Measurements from ENCODE around the gene IL17B. TPM values are rescaled to one million over a fixed set of nuclear protein-coding genes. Genes with fewer than 3 reads are reported as not detected.

Gene IL17B
- total RNA-seq, 1 experiment from 2014 or later: not detected

- H2BK12ac ChIP-seq (ENCODE audit: insufficient read length, low read depth, low read length): no peak overlapping the region
- no peak overlapping the region for H3K18ac ChIP-seq (ENCODE audit: insufficient read length, low read depth, low read length)
- H4K20me1 ChIP-seq (ENCODE audit: control insufficient read depth, insufficient read depth, insufficient read length): no peaks in the 10 kb centered on the region
- Mint-ChIP-seq H3K9me3 (no peaks in the 10 kb centered on the region), H3K4me3 (no peak overlapping the region), H3K27me3 (ENCODE audit: low read depth) (no peaks in the 10 kb centered on the region), H3K4me1 (peaks cover 13 to 31% of the 10 kb centered on the region in 2 experiments), H3K36me3 (ENCODE audit: insufficient read depth in 1 of 3, low read depth in 3 of 3) (no peaks in the 10 kb centered on the region), H3K27ac (no peak overlapping the region)
- no peak overlapping the region for H3K14ac ChIP-seq (ENCODE audit: insufficient read depth, low read length)
- H2BK15ac ChIP-seq (ENCODE audit: low read depth, low read length): no peak overlapping the region
- WGBS (ENCODE audit: extremely low coverage, insufficient read length, low lambda C conversion rate): no CpG with 5 or more reads among the region's 6 CpGs
- H4K5ac ChIP-seq (ENCODE audit: insufficient read length, low read depth, low read length): no peak overlapping the region
- H2BK120ac ChIP-seq (ENCODE audit: low read depth, low read length, poor library complexity, severe bottlenecking): no peak overlapping the region
- no peak overlapping the region for H4K91ac ChIP-seq (ENCODE audit: insufficient read length, low read depth, low read length)
- H3K23me2 ChIP-seq (ENCODE audit: insufficient read length, low read depth, low read length, poor library complexity, severe bottlenecking): no peaks in the 10 kb centered on the region
- no peak overlapping the region for H3T11ph ChIP-seq (ENCODE audit: low read length)
- no peak overlapping the region for H3K27ac ChIP-seq (ENCODE audit: insufficient read length, low read depth, low read length)
- DNase-seq: no peak
- H3K4ac ChIP-seq (ENCODE audit: low read depth, low read length): no peak overlapping the region
- H2AK5ac ChIP-seq (ENCODE audit: insufficient read length, low read length): no peak overlapping the region
- no peak overlapping the region for H2BK20ac ChIP-seq (ENCODE audit: low read depth, low read length, poor library complexity, severe bottlenecking)
- H3K4me1 ChIP-seq (ENCODE audit: insufficient read depth, low read length): no peaks in the 10 kb centered on the region
- no peaks in the 10 kb centered on the region for H3K79me2 ChIP-seq (ENCODE audit: insufficient read depth, low read length)
- no peak overlapping the region for H2AFZ ChIP-seq (ENCODE audit: low read length)
- H3K23ac ChIP-seq (ENCODE audit: insufficient read length, low read depth, low read length): no peak overlapping the region
- no peak overlapping the region for H2BK5ac ChIP-seq (ENCODE audit: insufficient read length, low read length)
- no peaks in the 10 kb centered on the region for H3K27me3 ChIP-seq (ENCODE audit: insufficient read depth, low read length)
- TF ChIP-seq, protein P1, sequence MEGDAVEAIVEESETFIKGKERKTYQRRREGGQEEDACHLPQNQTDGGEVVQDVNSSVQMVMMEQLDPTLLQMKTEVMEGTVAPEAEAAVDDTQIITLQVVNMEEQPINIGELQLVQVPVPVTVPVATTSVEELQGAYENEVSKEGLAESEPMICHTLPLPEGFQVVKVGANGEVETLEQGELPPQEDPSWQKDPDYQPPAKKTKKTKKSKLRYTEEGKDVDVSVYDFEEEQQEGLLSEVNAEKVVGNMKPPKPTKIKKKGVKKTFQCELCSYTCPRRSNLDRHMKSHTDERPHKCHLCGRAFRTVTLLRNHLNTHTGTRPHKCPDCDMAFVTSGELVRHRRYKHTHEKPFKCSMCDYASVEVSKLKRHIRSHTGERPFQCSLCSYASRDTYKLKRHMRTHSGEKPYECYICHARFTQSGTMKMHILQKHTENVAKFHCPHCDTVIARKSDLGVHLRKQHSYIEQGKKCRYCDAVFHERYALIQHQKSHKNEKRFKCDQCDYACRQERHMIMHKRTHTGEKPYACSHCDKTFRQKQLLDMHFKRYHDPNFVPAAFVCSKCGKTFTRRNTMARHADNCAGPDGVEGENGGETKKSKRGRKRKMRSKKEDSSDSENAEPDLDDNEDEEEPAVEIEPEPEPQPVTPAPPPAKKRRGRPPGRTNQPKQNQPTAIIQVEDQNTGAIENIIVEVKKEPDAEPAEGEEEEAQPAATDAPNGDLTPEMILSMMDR (conservative IDR thresholded peaks at IDR 0.05): no peak
- no peaks in the 10 kb centered on the region for H3K79me1 ChIP-seq (ENCODE audit: insufficient read depth, low read depth, low read length, poor library complexity, severe bottlenecking)
- H3K9me3 ChIP-seq (ENCODE audit: control insufficient read depth, low read depth, low read length): no peaks in the 10 kb centered on the region
- H3K9ac ChIP-seq (ENCODE audit: extremely low read depth, insufficient read length, low read length): no peak overlapping the region
- H4K8ac ChIP-seq (replicated peaks; ENCODE audit: insufficient read length, low read depth, low read length): no peak overlapping the region
- H3K56ac ChIP-seq (ENCODE audit: insufficient read length, low read depth, low read length): no peak overlapping the region
- no peak overlapping the region for H3K4me2 ChIP-seq (ENCODE audit: insufficient read depth, insufficient read length, low read length)
Observed at GRCh38 chr5:149400304-149400703, 21.2 kb upstream of the IL17B start.

Data from H9 (cell line).